ENCODE measurements around the gene CDK14.

- no peak for TF ChIP-seq CTCF (IDR thresholded peaks at IDR 0.05)
- TF ChIP-seq POLR2A (IDR thresholded peaks at IDR 0.05) = no peak
These were observed 492.0 kb downstream of the CDK14 start for GRCh38 chr7:91088156-91088555.
